ENCODE measurements around the gene EFCC1. TPM values are rescaled to one million over a fixed set of nuclear protein-coding genes. Genes with fewer than 3 reads are reported as not detected.

Gene EFCC1
- polyA plus RNA-seq, 2 of the 4 experiments (the other 2 are of a cell fraction): 0.04 TPM; not detected in 1

DNA sequence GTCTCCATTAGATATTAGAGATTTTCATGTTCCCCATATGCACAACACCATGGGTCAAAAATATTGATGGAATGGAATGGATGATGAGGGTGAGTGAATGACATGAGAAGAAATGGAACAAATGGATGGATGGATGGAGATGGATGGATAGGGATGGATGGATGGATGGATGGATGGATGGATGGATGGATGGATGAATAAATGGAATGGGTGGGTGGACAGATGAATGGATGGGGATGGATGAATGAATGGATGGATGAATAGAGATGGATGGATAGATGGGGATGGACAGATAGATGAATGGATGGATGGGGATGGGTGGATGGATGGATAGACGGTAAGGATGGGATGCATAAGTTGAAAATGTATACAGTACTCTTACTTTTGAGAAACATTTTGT is 25.8 kb upstream of the EFCC1 start:
- Histone ChIP-seq H3K4me3 (no peak overlapping the region), H3K4me2 (no peak overlapping the region), H3K27ac (no peak overlapping the region), H3K9me3 (no peaks in the 10 kb centered on the region), H3K4me1 (no peaks in the 10 kb centered on the region)
- POLR2A ChIA-PET: no interaction called here
- FAIRE-seq (no peak), DNase-seq (ENCODE audit: low read depth in 1 of 2, low spot score in 1 of 2) (no peak), ATAC-seq (no peak)
- TF ChIP-seq CHD2 (IDR thresholded peaks at IDR 0.05; ENCODE audit: low read length, partially characterized antibody) (no peak), HOXA7 (CRISPR knock-in tag; IDR thresholded peaks at IDR 0.05) (no peak), POLR2AphosphoS2 (conservative IDR thresholded peaks at IDR 0.05; ENCODE audit: low read length) (no peak), SMC3 (IDR thresholded peaks at IDR 0.05) (no peak), ESRRA (IDR thresholded peaks at IDR 0.05; ENCODE audit: borderline replicate concordance, low read length) (no peak), TP53 (CRISPR knock-in tag; IDR thresholded peaks at IDR 0.05) (no peak), FOXS1 (CRISPR knock-in tag; IDR thresholded peaks at IDR 0.05) (no peak), POLR2A (IDR thresholded peaks at IDR 0.05; ENCODE audit: low read length) (no peak)
- TF ChIP-seq, protein P1, sequence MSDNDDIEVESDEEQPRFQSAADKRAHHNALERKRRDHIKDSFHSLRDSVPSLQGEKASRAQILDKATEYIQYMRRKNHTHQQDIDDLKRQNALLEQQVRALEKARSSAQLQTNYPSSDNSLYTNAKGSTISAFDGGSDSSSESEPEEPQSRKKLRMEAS (IDR thresholded peaks at IDR 0.05): no peak
- CTCF ChIA-PET: no interaction called here
- 89% methylated on average over 1 of the region's 1 CpG for WGBS (ENCODE audit: missing lambda C conversion rate)

DNA sequence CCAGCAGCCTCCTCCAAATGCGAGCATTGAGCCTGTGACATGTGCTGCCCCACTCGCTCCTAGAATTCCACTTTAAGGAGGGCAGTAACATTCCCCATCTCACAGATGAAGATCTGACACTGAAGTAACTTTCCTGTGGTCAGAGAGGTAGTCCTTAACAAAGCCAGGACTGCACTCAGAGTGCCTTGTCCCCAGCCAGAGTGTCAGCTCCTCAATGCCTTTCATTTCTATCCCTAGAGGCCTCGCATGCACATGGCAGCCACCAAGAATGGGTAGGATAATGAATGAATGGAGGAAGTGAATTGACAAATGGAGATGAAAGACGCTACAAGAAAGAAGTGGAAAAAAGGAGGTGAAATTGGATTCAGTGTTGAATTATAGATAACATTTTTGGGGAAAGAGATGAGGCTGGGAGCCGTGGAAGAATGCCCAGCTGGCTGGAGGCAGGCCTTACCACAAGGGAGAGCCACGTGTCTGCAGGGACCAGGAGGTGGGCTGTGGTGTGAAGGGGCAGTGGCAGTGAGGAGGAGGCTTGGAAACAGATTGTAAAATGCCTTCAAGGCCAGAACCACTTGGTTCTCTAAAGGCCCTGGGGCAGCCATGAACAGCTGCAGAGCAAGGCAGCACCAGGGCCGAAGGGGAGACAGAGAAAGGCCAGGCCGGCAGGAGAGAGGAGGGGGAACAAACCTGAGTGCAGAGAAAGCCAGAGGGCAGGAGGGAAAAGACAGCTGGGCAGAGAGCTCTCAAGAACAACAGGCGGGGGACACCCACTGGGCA is 17.6 kb upstream of the EFCC1 start:
- TF ChIP-seq RARB (CRISPR knock-in tag; IDR thresholded peaks at IDR 0.05): no peak
- no peak for TF ChIP-seq CHD2 (IDR thresholded peaks at IDR 0.05; ENCODE audit: low read length, partially characterized antibody)
- TF ChIP-seq, protein P2, sequence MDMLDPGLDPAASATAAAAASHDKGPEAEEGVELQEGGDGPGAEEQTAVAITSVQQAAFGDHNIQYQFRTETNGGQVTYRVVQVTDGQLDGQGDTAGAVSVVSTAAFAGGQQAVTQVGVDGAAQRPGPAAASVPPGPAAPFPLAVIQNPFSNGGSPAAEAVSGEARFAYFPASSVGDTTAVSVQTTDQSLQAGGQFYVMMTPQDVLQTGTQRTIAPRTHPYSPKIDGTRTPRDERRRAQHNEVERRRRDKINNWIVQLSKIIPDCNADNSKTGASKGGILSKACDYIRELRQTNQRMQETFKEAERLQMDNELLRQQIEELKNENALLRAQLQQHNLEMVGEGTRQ (IDR thresholded peaks at IDR 0.05): no peak
- H3K4me1 ChIP-seq: no peaks in the 10 kb centered on the region
- WGBS (ENCODE audit: missing lambda C conversion rate): 67% methylated on average over 9 of the region's 9 CpGs
- H3K9me3 ChIP-seq: no peaks in the 10 kb centered on the region
- DNase-seq (ENCODE audit: low read depth in 1 of 2, low spot score in 1 of 2) (no peak), FAIRE-seq (no peak), ATAC-seq (no peak)
- H3K27ac ChIP-seq: no peak overlapping the region
- H3K4me2 ChIP-seq: no peak overlapping the region
- no peak overlapping the region for H3K4me3 ChIP-seq
- CTCF ChIA-PET: interaction anchor here (1.4 to 2.1 kb wide), 2 partner anchors 12 to 70 kb away, joined by 3 to 6 read pairs; no protein-coding TSS in a partner anchor
- POLR2A ChIA-PET: no interaction called here

DNA sequence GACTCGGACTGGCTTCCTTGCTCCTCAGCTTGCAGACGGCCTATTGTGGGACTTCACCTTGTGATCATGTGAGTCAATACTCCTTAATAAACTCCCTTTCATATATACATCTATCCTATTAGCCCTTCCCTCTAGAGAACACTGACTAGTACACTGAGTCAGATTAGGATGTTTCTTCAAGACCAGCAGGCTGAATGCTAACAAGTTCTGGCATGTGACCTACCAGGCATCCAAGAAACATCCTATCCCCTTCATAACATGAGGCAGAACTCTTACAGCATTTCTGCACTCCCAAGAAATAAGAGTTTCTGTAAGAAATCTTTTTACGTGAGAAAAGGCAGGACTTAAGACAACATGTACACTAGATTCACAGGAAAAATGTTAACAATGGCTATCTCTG is 16.5 kb upstream of the EFCC1 start:
- no peak for ATAC-seq
- FAIRE-seq: no peak
- Histone ChIP-seq H3K4me3 (no peak overlapping the region), H3K4me2 (no peak overlapping the region), H3K27ac (no peak overlapping the region), H3K9me3 (no peaks in the 10 kb centered on the region), H3K4me1 (no peaks in the 10 kb centered on the region)
- ChIA-PET POLR2A (no interaction called here), CTCF (no interaction called here)
- 83% methylated on average over 3 of the region's 3 CpGs for WGBS (ENCODE audit: missing lambda C conversion rate)
- TF ChIP-seq POLR2A (IDR thresholded peaks at IDR 0.05; ENCODE audit: low read length): no peak
- TF ChIP-seq, protein P3, sequence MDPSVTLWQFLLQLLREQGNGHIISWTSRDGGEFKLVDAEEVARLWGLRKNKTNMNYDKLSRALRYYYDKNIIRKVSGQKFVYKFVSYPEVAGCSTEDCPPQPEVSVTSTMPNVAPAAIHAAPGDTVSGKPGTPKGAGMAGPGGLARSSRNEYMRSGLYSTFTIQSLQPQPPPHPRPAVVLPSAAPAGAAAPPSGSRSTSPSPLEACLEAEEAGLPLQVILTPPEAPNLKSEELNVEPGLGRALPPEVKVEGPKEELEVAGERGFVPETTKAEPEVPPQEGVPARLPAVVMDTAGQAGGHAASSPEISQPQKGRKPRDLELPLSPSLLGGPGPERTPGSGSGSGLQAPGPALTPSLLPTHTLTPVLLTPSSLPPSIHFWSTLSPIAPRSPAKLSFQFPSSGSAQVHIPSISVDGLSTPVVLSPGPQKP (IDR thresholded peaks at IDR 0.05; ENCODE audit: low read depth, low read length): no peak
- TF ChIP-seq HDAC2 (IDR thresholded peaks at IDR 0.05): no peak
- DNase-seq (ENCODE audit: low read depth in 1 of 2, low spot score in 1 of 2): no peak

DNA sequence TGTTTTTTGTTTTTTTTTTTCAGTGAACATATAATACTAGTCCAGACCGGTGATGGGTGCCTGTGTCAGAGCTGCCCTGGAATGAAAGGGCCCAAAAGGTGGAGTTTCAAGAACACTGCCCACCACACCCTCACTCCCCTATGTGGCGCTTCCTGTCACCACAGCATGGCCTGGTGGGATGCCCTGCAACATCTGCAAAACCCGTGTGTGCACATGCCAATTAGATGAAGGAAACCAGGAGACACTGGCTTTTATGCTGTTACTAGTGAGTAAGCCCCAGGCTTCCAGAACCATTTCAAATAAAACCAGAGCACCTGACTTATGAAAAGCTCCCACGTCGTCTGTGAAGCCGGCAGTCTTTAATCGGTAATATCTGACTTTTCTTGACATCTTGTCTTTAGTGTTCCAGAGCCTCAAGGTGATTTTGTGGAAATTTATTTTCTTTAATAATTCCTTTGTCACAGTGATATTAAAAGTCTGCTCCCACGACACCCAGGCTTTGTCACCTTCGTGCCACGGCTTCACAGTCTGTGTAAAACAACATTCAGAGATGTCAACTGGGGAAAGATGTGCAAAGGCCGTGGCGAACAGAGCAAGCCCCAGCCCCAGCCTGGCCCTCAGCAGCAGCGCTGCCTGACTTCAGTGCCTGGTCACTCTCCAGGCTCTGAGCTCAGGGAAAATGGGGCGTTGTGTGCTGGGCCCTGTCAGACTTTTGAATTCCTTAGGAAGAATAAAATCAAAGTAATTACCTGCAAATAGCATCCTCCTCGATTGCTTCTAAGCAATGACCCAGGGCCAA is 13.6 kb upstream of the EFCC1 start:
- Histone ChIP-seq H3K4me1 (no peaks in the 10 kb centered on the region), H3K27ac (no peak overlapping the region), H3K4me3 (no peak overlapping the region), H3K4me2 (no peak overlapping the region), H3K9me3 (no peaks in the 10 kb centered on the region)
- ChIA-PET POLR2A (no interaction called here), CTCF (interaction anchor here (1.7 kb wide), 1 partner anchor 17 kb away, joined by 10 read pairs; no protein-coding TSS in a partner anchor)
- ATAC-seq (no peak), DNase-seq (ENCODE audit: low read depth in 1 of 2, low spot score in 1 of 2) (no peak), FAIRE-seq (no peak)
- WGBS (ENCODE audit: missing lambda C conversion rate): 80% methylated on average over 15 of the region's 15 CpGs
- no peak for TF ChIP-seq JUNB (IDR thresholded peaks at IDR 0.05)
- TF ChIP-seq, protein P4, sequence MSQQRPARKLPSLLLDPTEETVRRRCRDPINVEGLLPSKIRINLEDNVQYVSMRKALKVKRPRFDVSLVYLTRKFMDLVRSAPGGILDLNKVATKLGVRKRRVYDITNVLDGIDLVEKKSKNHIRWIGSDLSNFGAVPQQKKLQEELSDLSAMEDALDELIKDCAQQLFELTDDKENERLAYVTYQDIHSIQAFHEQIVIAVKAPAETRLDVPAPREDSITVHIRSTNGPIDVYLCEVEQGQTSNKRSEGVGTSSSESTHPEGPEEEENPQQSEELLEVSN (IDR thresholded peaks at IDR 0.05; ENCODE audit: borderline replicate concordance, low read depth): no peak
- no peak for TF ChIP-seq RNF2 (IDR thresholded peaks at IDR 0.05; ENCODE audit: borderline replicate concordance, low read depth)
- no peak for TF ChIP-seq NR3C1 (IDR thresholded peaks at IDR 0.05)
- TF ChIP-seq, protein P2 (IDR thresholded peaks at IDR 0.05): no peak
- TF ChIP-seq, protein P5, sequence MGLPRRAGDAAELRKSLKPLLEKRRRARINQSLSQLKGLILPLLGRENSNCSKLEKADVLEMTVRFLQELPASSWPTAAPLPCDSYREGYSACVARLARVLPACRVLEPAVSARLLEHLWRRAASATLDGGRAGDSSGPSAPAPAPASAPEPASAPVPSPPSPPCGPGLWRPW (IDR thresholded peaks at IDR 0.05): no peak
- TF ChIP-seq RAD21 (conservative IDR thresholded peaks at IDR 0.05 in 1 of 2, IDR thresholded peaks at IDR 0.05 in 1 of 2): no peak
- TF ChIP-seq JUN (IDR thresholded peaks at IDR 0.05): no peak
- TF ChIP-seq GATA3 (IDR thresholded peaks at IDR 0.05; ENCODE audit: borderline replicate concordance): no peak
- TF ChIP-seq POLR2A (IDR thresholded peaks at IDR 0.05; ENCODE audit: low read length): no peak
- TF ChIP-seq MAZ (IDR thresholded peaks at IDR 0.05; ENCODE audit: borderline replicate concordance, low read depth, low read length): no peak
- TF ChIP-seq SREBF2 (IDR thresholded peaks at IDR 0.05): no peak
- TF ChIP-seq KDM1A (IDR thresholded peaks at IDR 0.05; ENCODE audit: low read depth): no peak
